DND-41 (cell line): ENCODE results near the gene SLC4A5.

Source experiments
- ATAC-seq: fragments of 200-7000 bp; cut with Tn5 transposase; 3 replicates; pipeline ENCODE4 v1.9.1; 2021; ENCODE audit warnings: low read depth; ENCODE audit not compliant: insufficient read depth
- DNase-seq: peaks from one replicate; pipeline ENCODE4 v3.0.0-alpha.2; 2020
- H2AFZ ChIP-seq: 2 replicates; pipeline ENCODE4 v1.6.0; 2012; ENCODE audit warnings: low read depth, low read length
- H3K27ac ChIP-seq: 2 replicates; pipeline ENCODE4 v1.5.1; 2012; ENCODE audit warnings: low read length, inconsistent platforms
- H3K27me3 ChIP-seq: fragments of 200-600 bp; sonication (generic); 2 replicates; pipeline ENCODE4 v1.6.0; 2012; ENCODE audit warnings: low read length, mild to moderate bottlenecking, inconsistent platforms; ENCODE audit not compliant: insufficient read depth, poor library complexity
- H3K36me3 ChIP-seq: 2 replicates; pipeline ENCODE4 v1.5.1; 2012; ENCODE audit warnings: low read length, inconsistent platforms; ENCODE audit not compliant: insufficient read depth
- H3K4me1 ChIP-seq: 2 replicates; pipeline ENCODE4 v1.5.1; 2012; ENCODE audit warnings: mild to moderate bottlenecking, low read length; ENCODE audit not compliant: insufficient read depth
- H3K4me2 ChIP-seq: 2 replicates; pipeline ENCODE4 v1.6.0; 2012; ENCODE audit warnings: mild to moderate bottlenecking, moderate library complexity, low read length, inconsistent platforms; ENCODE audit not compliant: insufficient read depth
- H3K4me3 ChIP-seq, 2 experiments: fragments of 200-600 bp in 1 of 2; shearing (Covaris generic) in 1 of 2; 2 replicates each; pipeline ENCODE4 v1.5.1; 2012 to 2016; ENCODE audit warnings: inconsistent platforms in 2 of 2, low read length in 2 of 2, mild to moderate bottlenecking in 2 of 2, low read depth in 1 of 2, moderate library complexity in 1 of 2
- H3K79me2 ChIP-seq: 2 replicates; pipeline ENCODE4 v1.6.0; 2012; ENCODE audit warnings: low read length, inconsistent platforms; ENCODE audit not compliant: insufficient read depth
- H3K9ac ChIP-seq: 2 replicates; pipeline ENCODE4 v1.6.0; 2012; ENCODE audit warnings: low read depth, mild to moderate bottlenecking, inconsistent platforms, low read length, moderate library complexity
- H3K9me3 ChIP-seq: 2 replicates; pipeline ENCODE4 v1.5.1; 2012; ENCODE audit warnings: low read length, moderate library complexity, mild to moderate bottlenecking, inconsistent platforms; ENCODE audit not compliant: insufficient read depth, severe bottlenecking
- H4K20me1 ChIP-seq: 2 replicates; pipeline ENCODE4 v1.6.0; 2012; ENCODE audit warnings: low read length; ENCODE audit not compliant: insufficient read depth
- EZH2 ChIP-seq: IDR thresholded peaks from 3 replicates; pipeline ENCODE4 v1.6.1; 2012; ENCODE audit warnings: borderline replicate concordance, low read depth, mild to moderate bottlenecking, moderate library complexity, low read length, inconsistent platforms; ENCODE audit not compliant: severe bottlenecking
- TF ChIP-seq, protein P1 (sequence below): IDR thresholded peaks from 2 replicates; pipeline ENCODE4 v1.5.1; 2012; ENCODE audit warnings: borderline replicate concordance, low read length, moderate library complexity, mild to moderate bottlenecking; ENCODE audit not compliant: poor library complexity, severe bottlenecking; ENCODE audit errors: extremely low read depth

SLC4A5 gene

DNA sequence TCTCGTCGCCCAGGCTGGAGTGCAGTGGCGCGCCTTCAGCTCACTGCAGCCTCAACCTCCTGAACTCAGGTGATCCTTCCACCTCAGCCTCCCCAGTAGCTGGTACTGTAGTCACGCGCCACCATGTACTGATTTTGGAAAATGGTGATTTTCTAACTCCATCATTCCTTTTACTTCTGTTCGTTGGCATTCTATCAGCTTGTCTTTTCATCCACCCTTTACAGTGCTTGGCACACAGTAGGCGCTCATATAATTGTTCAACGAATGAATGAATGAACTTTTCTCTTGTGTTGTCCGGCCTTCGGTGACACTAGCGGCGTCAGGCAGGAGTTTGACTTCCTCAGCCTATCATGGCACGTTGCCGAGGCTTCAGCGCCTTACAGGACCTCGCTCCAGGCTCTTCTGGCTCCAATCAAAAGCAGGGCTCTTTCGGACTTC, 145.2 kb downstream of the SLC4A5 start:
- peaks cover 46% of the 10 kb centered on the region for H3K79me2 ChIP-seq
- H2AFZ ChIP-seq: peak overlapping the region; percentile 81
- peaks cover 21% of the 10 kb centered on the region for H3K36me3 ChIP-seq
- TF ChIP-seq, protein P1, sequence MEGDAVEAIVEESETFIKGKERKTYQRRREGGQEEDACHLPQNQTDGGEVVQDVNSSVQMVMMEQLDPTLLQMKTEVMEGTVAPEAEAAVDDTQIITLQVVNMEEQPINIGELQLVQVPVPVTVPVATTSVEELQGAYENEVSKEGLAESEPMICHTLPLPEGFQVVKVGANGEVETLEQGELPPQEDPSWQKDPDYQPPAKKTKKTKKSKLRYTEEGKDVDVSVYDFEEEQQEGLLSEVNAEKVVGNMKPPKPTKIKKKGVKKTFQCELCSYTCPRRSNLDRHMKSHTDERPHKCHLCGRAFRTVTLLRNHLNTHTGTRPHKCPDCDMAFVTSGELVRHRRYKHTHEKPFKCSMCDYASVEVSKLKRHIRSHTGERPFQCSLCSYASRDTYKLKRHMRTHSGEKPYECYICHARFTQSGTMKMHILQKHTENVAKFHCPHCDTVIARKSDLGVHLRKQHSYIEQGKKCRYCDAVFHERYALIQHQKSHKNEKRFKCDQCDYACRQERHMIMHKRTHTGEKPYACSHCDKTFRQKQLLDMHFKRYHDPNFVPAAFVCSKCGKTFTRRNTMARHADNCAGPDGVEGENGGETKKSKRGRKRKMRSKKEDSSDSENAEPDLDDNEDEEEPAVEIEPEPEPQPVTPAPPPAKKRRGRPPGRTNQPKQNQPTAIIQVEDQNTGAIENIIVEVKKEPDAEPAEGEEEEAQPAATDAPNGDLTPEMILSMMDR: no peak
- no peak for TF ChIP-seq EZH2
- peaks cover 37% of the 10 kb centered on the region for H4K20me1 ChIP-seq
- ATAC-seq (no peak), DNase-seq (no peak)
- H3K27me3 ChIP-seq: no peaks in the 10 kb centered on the region
- peak overlapping the region; percentile 98 for H3K9ac ChIP-seq
- H3K4me1 ChIP-seq: peaks cover 46% of the 10 kb centered on the region
- peak overlapping the region; percentile 97 for H3K27ac ChIP-seq
- no peaks in the 10 kb centered on the region for H3K9me3 ChIP-seq
- peak overlapping the region; percentile 76 for H3K4me2 ChIP-seq
- peak overlapping the region in 1 of 2 experiments; percentile 93; a peak in 3 of 4 replicates for H3K4me3 ChIP-seq

DNA sequence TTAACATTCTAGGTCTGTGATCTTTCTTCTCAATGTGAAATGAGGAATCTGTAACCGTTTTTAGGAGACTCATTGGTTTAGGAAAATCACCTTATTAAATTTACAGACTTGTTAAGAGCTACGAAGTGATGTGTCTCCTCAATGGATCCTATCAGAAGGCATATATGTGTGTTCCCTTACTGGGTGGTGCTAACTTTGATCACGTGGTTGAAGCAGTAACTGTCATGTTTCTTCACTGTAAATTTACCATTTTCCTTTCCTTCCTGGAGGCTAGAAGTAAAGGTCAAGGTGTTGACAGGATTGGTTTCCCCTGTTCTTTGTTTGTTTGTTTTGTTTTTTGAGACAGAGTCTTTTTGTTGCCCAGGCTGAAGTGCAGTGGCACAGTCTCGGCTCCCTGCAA, 146.2 kb downstream of the SLC4A5 start:
- Histone ChIP-seq H3K4me1 (peaks cover 37% of the 10 kb centered on the region), H4K20me1 (peaks cover 29% of the 10 kb centered on the region), H3K9me3 (no peaks in the 10 kb centered on the region), H3K4me2 (no peak overlapping the region), H3K9ac (no peak overlapping the region), H3K79me2 (peaks cover 36% of the 10 kb centered on the region), H3K36me3 (peaks cover 12% of the 10 kb centered on the region), H2AFZ (peak overlapping the region; percentile 81; the same call in 1 of the 2 replicates), H3K27ac (no peak overlapping the region), H3K27me3 (no peaks in the 10 kb centered on the region), H3K4me3 (no peak overlapping the region)
- ATAC-seq (no peak), DNase-seq (no peak)
- TF ChIP-seq, protein P1: no peak
- TF ChIP-seq EZH2: no peak

DNA sequence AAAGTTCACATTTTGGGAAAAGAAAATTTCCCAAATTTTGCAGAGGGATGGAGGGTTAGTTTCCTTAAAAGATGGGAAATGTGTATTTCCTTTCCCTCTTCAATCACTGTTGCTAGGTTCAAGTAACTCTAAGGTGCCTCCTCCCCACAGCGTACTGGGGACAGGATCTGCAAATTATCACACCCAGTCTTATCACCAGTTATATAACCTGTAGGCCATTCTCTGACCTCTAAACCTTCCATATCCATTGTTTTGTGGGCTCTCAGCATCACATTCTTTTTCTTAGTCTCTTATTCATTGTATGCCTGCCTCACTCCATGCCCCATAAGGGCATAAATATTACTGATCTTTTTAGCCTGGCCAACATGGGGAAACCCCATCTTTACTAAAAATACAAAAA, 148.4 kb downstream of the SLC4A5 start:
- peaks cover 7% of the 10 kb centered on the region for H4K20me1 ChIP-seq
- H3K36me3 ChIP-seq: no peaks in the 10 kb centered on the region; the same call in 1 of the 2 replicates
- no peak for ATAC-seq
- no peak overlapping the region for H3K4me3 ChIP-seq
- no peaks in the 10 kb centered on the region for H3K27me3 ChIP-seq
- H3K9me3 ChIP-seq: no peaks in the 10 kb centered on the region
- no peak overlapping the region for H3K9ac ChIP-seq
- no peak overlapping the region for H3K27ac ChIP-seq
- no peak overlapping the region for H3K4me2 ChIP-seq
- H3K4me1 ChIP-seq: peaks cover 16% of the 10 kb centered on the region
- TF ChIP-seq, protein P1: no peak
- no peak for TF ChIP-seq EZH2
- peaks cover 14% of the 10 kb centered on the region for H3K79me2 ChIP-seq
- H2AFZ ChIP-seq: no peak overlapping the region
- DNase-seq: no peak
